ENCODE measurements around the gene CNGA4.
"Not testable (repeated sequence)": the region's sequence is repeated elsewhere in the genome, so short reads cannot be mapped to it uniquely, and the experiment has no call there.

Gene CNGA4

DNA sequence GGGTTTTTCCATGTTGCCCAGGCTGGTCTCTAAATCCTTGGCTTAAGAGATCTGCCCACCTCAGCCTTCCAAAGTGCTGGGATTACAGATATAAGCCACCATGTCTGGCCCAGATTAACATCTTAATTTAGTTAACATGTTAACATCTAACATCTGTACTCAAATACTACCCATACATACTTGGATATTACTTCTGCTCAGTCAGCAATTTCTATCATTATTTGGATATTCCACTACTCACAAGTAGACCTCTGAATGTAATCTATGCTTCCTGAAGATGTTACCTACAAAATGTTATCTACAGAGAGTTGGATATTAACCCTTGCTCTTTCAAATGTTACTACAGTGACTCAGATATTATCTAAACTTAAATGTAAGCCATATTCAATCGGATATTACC lies 24.8 kb downstream of the CNGA4 start:
- DNase-seq (ENCODE audit: low spot score): no peak

GRCh38 chr11:6268820-6269219 lies 29.9 kb downstream of the CNGA4 start:
- no peak for DNase-seq (ENCODE audit: low spot score)

- no peak for DNase-seq (ENCODE audit: low spot score)
Observed at GRCh38 chr11:6269994-6270393, 31.1 kb downstream of the CNGA4 start.

- no peak for DNase-seq (ENCODE audit: low spot score)
Observed at GRCh38 chr11:6270584-6271246, 31.8 kb downstream of the CNGA4 start.

- no peak for DNase-seq (ENCODE audit: low spot score)
Observed at GRCh38 chr11:6271598-6271997, 32.7 kb downstream of the CNGA4 start.

- DNase-seq (ENCODE audit: low spot score): no peak
Observed at GRCh38 chr11:6273188-6273587, 34.3 kb downstream of the CNGA4 start.

DNA sequence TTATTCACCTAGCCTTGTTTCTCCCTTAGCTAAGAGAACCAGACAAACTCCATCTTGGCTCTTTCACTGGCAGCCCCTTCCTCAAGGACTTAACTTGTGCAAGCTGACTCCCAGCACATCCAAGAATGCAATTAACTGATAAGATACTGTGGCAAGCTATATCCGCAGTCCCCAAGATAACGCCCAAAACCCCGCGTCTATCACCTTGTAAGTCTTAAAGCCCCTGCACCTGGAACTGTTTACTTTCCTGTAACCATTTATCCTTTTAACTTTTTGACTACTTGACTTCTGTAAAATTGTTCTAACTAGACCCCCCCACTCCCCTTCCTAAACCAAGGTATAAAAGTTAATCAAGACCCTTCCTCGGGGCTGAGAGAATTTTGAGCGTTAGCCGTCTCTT lies 41.9 kb downstream of the CNGA4 start:
- DNase-seq (ENCODE audit: low spot score): not testable (repeated sequence)

DNA sequence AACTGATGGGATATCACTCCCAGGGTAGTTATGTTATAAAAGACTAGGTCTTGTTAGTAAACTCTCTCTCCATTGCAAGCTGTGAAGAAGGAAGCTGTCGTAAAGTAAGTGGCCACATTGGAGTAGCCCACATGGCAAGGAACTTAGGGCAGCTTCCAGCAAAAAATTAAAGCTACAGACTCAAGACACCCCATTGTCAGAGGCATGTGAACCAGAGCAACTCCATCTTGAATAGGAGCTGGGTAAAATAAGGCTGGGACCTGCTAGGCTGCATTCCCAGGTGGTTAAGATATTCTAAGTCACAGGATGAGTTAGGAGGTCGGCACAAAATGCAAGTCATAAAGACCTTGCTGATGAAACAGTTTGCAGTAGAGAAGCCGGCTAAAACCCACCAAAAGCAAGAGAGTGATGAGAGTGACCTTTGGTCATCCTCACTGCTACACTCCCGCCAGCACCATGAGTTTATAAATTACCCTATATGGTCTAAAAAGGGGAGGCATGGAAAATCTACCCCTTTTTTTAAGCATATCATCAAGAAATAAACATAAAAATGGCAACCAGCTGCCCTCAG lies 44.6 kb downstream of the CNGA4 start:
- DNase-seq (ENCODE audit: low spot score): no peak

- DNase-seq (ENCODE audit: low spot score): no peak
Observed at GRCh38 chr11:6284250-6284649, 45.4 kb downstream of the CNGA4 start.

DNA sequence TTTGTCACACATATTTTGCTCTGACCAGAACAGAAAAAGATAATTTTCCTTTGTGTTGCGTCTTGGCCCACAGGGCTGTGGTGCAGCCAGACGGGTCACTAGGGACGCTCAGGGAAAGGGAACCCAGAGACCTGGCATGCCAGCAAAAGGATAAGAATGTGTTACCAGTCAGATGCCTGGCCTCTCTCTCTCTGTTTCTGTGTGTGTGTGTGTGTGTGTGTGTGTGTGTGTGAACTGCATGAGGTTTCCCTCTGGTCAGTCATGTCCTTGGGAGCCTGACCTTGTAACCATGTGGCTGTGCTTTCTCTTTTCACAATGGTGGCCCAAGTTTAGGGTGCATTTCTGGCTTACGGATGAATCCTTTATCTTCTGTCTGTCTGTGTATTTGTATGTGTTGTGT lies 46.1 kb downstream of the CNGA4 start:
- DNase-seq (ENCODE audit: low spot score): no peak

All from D341Med (cell line).